Ascending aorta (tissue), 2 donors: Measurements from ENCODE around the gene MEIOSIN. TPM values are rescaled to one million over a fixed set of nuclear protein-coding genes. Genes with fewer than 3 reads are reported as not detected.
"Not testable (repeated sequence)": the region's sequence is repeated elsewhere in the genome, so short reads cannot be mapped to it uniquely, and the experiment has no call there.

Source experiments
- DNase-seq, 2 donors: peaks; one replicate each; pipeline ENCODE4 v3.0.0-alpha.2; 2019; ENCODE audit warnings: low spot score in 2 of 2
- H3K27ac ChIP-seq, 2 donors: fragments of 200-600 bp; sonication (generic); one replicate each; pipeline ENCODE4 v1.5.1; 2016 to 2017; ENCODE audit warnings: mild to moderate bottlenecking in 1 of 2
- H3K27me3 ChIP-seq: fragments of 200-600 bp; sonication (generic); one replicate; pipeline ENCODE4 v1.5.1; 2017
- H3K36me3 ChIP-seq, 2 donors: fragments of 200-600 bp; sonication (generic); one replicate each; pipeline ENCODE4 v1.5.1; 2016
- H3K4me1 ChIP-seq, 2 donors: fragments of 200-600 bp; sonication (generic); one replicate each; pipeline ENCODE4 v1.5.1; 2016 to 2017; ENCODE audit warnings: mild to moderate bottlenecking in 1 of 2
- H3K4me3 ChIP-seq, 2 donors: fragments of 200-600 bp; sonication (generic); one replicate each; pipeline ENCODE4 v1.5.1; 2016 to 2017; ENCODE audit warnings: mild to moderate bottlenecking in 1 of 2
- H3K9me3 ChIP-seq, 2 donors: fragments of 200-600 bp; sonication (generic); one replicate each; pipeline ENCODE4 v1.5.1; 2016
- CTCF ChIP-seq, 3 experiments: fragments of 200-600 bp in 2 of 3; fragments of 450-650 bp in 1 of 3; sonication (generic) in 2 of 3; IDR thresholded peaks; one replicate each; pipeline ENCODE4 v1.5.1; 2016 to 2019; ENCODE audit warnings: antibody characterized with exemption in 3 of 3, mild to moderate bottlenecking in 1 of 3, moderate library complexity in 1 of 3
- intact Hi-C: fragments of 100-400 bp; cut with DNase I; formaldehyde crosslinking; loops from one replicate; pipeline ENCODE4 v1.15.1; 2023
- total RNA-seq: library from RNA; depleted of rRNA; stranded (reverse); fragments of >200 nt; gene quantifications from one replicate; pipeline ENCODE4 v1.1.0, GENCODE V29; 2016

The MEIOSIN gene
- total RNA-seq, 1 donor from 2014 or later: not detected

GRCh38 chr19:45739498-45740439 lies 6.5 kb downstream of the MEIOSIN start:
- Histone ChIP-seq H3K9me3 (no peaks in the 10 kb centered on the region), H3K36me3 (no peaks in the 10 kb centered on the region), H3K27me3 (no peaks in the 10 kb centered on the region), H3K4me3 (no peak overlapping the region), H3K27ac (no peak overlapping the region), H3K4me1 (no peaks in the 10 kb centered on the region)
- intact Hi-C loops: no loop called here
- no peak for DNase-seq
- no peak for TF ChIP-seq CTCF (IDR thresholded peaks at IDR 0.05)

GRCh38 chr19:45742969-45743368 lies 9.7 kb downstream of the MEIOSIN start:
- H3K27ac ChIP-seq: no peak overlapping the region
- H3K36me3 ChIP-seq: no peaks in the 10 kb centered on the region
- H3K4me3 ChIP-seq: no peak overlapping the region
- DNase-seq: no peak
- no peaks in the 10 kb centered on the region for H3K9me3 ChIP-seq
- no peaks in the 10 kb centered on the region for H3K27me3 ChIP-seq
- no peaks in the 10 kb centered on the region for H3K4me1 ChIP-seq
- intact Hi-C loops: no loop called here
- no peak for TF ChIP-seq CTCF (IDR thresholded peaks at IDR 0.05)

GRCh38 chr19:45745606-45746005 lies 12.4 kb downstream of the MEIOSIN start:
- Histone ChIP-seq H3K27ac (no peak overlapping the region), H3K36me3 (no peaks in the 10 kb centered on the region), H3K4me3 (no peak overlapping the region), H3K4me1 (no peaks in the 10 kb centered on the region), H3K9me3 (no peaks in the 10 kb centered on the region), H3K27me3 (no peaks in the 10 kb centered on the region)
- TF ChIP-seq CTCF (IDR thresholded peaks at IDR 0.05): no peak
- intact Hi-C loops: no loop called here
- DNase-seq: no peak

- Histone ChIP-seq H3K9me3 (no peaks in the 10 kb centered on the region), H3K4me1 (no peaks in the 10 kb centered on the region), H3K4me3 (no peak overlapping the region), H3K36me3 (no peaks in the 10 kb centered on the region), H3K27ac (no peak overlapping the region), H3K27me3 (no peaks in the 10 kb centered on the region)
- intact Hi-C loops: no loop called here
- TF ChIP-seq CTCF (IDR thresholded peaks at IDR 0.05): no peak
- no peak for DNase-seq
Measured at GRCh38 chr19:45746866-45747265, 13.6 kb downstream of the MEIOSIN start.

- no peak for DNase-seq
- no peaks in the 10 kb centered on the region for H3K36me3 ChIP-seq
- no peaks in the 10 kb centered on the region for H3K27me3 ChIP-seq
- H3K27ac ChIP-seq: no peak overlapping the region
- intact Hi-C loops: no loop called here
- TF ChIP-seq CTCF (IDR thresholded peaks at IDR 0.05): no peak
- H3K9me3 ChIP-seq: no peaks in the 10 kb centered on the region
- no peaks in the 10 kb centered on the region for H3K4me1 ChIP-seq
- H3K4me3 ChIP-seq: no peak overlapping the region
Measured at GRCh38 chr19:45747513-45747912, 14.3 kb downstream of the MEIOSIN start.

- not testable (repeated sequence) for H3K36me3 ChIP-seq, H3K9me3 ChIP-seq
Measured at GRCh38 chr19:45751483-45751882, 18.2 kb downstream of the MEIOSIN start.

More at GRCh38 chr19:45751483-45751882, 18.2 kb downstream of the MEIOSIN start:
- H3K4me3 ChIP-seq, H3K27me3 ChIP-seq, intact Hi-C loops, DNase-seq, H3K4me1 ChIP-seq, H3K27ac ChIP-seq: not testable (repeated sequence)
